Esophagus squamous epithelium (tissue), 5 donors: ENCODE measurements around the gene PRKAR1B. TPM values are rescaled to one million over a fixed set of nuclear protein-coding genes. Genes with fewer than 3 reads are reported as not detected.

Experiments
- DNase-seq: peaks from one replicate; lab custom pipeline; 2025; lab: John Stamatoyannopoulos, UW
- H3K27ac ChIP-seq, 4 donors: fragments of 200-600 bp; sonication (generic); one replicate each; pipeline ENCODE4 v1.5.1; 2016 to 2019; ENCODE audit warnings: mild to moderate bottlenecking in 1 of 4
- H3K27me3 ChIP-seq, 4 donors: fragments of 200-600 bp; sonication (generic); 1 replicate in 3 of 4; 2 replicates in 1 of 4; pipeline versions ENCODE4 v1.5.1 to v1.6.0; 2017 to 2021; ENCODE audit warnings: antibody characterized with exemption in 1 of 4
- H3K36me3 ChIP-seq, 3 donors: fragments of 200-600 bp; sonication (generic); one replicate each; pipeline ENCODE4 v1.5.1; 2016 to 2019
- H3K4me1 ChIP-seq, 3 donors: fragments of 200-600 bp; sonication (generic); one replicate each; pipeline ENCODE4 v1.5.1; 2017 to 2019
- H3K4me3 ChIP-seq, 4 donors: fragments of 200-600 bp; sonication (generic); 1 replicate in 3 of 4; 2 replicates in 1 of 4; pipeline ENCODE4 v1.5.1; 2016 to 2019; ENCODE audit warnings: mild to moderate bottlenecking in 2 of 4, moderate library complexity in 1 of 4
- H3K9me3 ChIP-seq, 3 donors: fragments of 200-600 bp; sonication (generic); one replicate each; pipeline ENCODE4 v1.5.1; 2016 to 2019
- CTCF ChIP-seq, 6 experiments: fragments of 450-650 bp in 4 of 6; fragments of 200-600 bp in 2 of 6; sonication (generic) in 2 of 6; IDR thresholded peaks; one replicate each; pipeline ENCODE4 v1.5.1; 2016 to 2019; ENCODE audit warnings: antibody characterized with exemption in 6 of 6, mild to moderate bottlenecking in 4 of 6, moderate library complexity in 4 of 6
- POLR2A ChIP-seq, 4 donors: fragments of 450-650 bp; IDR thresholded peaks; one replicate each; pipeline ENCODE4 v1.6.1; 2017; ENCODE audit warnings: antibody characterized with exemption in 4 of 4, mild to moderate bottlenecking in 4 of 4, moderate library complexity in 3 of 4
- WGBS, 2 donors: methylation state at CpG; one replicate each; pipeline ENCODE4 v1.1.5; 2018; 5-methylcytosine and 5-hydroxymethylcytosine counted together
- intact Hi-C: fragments of 100-400 bp; cut with DNase I; formaldehyde crosslinking; loops from one replicate; pipeline ENCODE4 v1.15.0; 2022
- total RNA-seq, 4 donors: library from RNA; depleted of rRNA; stranded (reverse); fragments of >200 nt; gene quantifications; one replicate each; pipeline ENCODE4 v1.1.0, GENCODE V29; 2016
- donor health status: DM: yes; HTN: yes; CAD: no.

PRKAR1B gene
- total RNA-seq, 4 donors from 2014 or later = 10.2 to 13.1 (median 12.5) TPM

- 60 to 80% methylated on average over 2 to 3 of the region's 12 CpGs for WGBS, 2 donors
- intact Hi-C loops = no loop called here
- TF ChIP-seq POLR2A (IDR thresholded peaks at IDR 0.05) (no peak), CTCF (IDR thresholded peaks at IDR 0.05) (no peak)
- peaks cover 23 to 30% (median 24%) of the 10 kb centered on the region in 3 donors for H3K4me1 ChIP-seq
- no peak for DNase-seq
- peaks cover 0 to 31% (median 0%) of the 10 kb centered on the region in 4 donors for H3K27me3 ChIP-seq
- peaks cover 0 to 4% (median 0%) of the 10 kb centered on the region in 3 donors for H3K9me3 ChIP-seq
- no peaks in the 10 kb centered on the region for H3K36me3 ChIP-seq
- no peak overlapping the region for H3K4me3 ChIP-seq
- no peak overlapping the region for H3K27ac ChIP-seq
Measured at GRCh38 chr7:536231-536630, 190.8 kb downstream of the PRKAR1B start.

- DNase-seq = no peak
Measured at GRCh38 chr7:534959-535358, 192.1 kb downstream of the PRKAR1B start.

GRCh38 chr7:534075-534474, 193.0 kb downstream of the PRKAR1B start:
- intact Hi-C loops = no loop called here
- H3K9me3 ChIP-seq = no peaks in the 10 kb centered on the region
- no peak for DNase-seq
- no peaks in the 10 kb centered on the region for H3K36me3 ChIP-seq
- no peak overlapping the region for H3K4me3 ChIP-seq
- peaks cover 0 to 49% (median 0%) of the 10 kb centered on the region in 4 donors for H3K27me3 ChIP-seq
- peaks cover 15 to 17% (median 15%) of the 10 kb centered on the region in 3 donors for H3K4me1 ChIP-seq
- TF ChIP-seq POLR2A (IDR thresholded peaks at IDR 0.05) (no peak), CTCF (IDR thresholded peaks at IDR 0.05) (no peak)
- no peak overlapping the region for H3K27ac ChIP-seq
- 83 to 97% methylated on average over 5 to 8 of the region's 8 CpGs for WGBS, 2 donors

More at GRCh38 chr7:534959-535358, 192.1 kb downstream of the PRKAR1B start:
- WGBS, 2 donors = 91% methylated on average over 6 to 10 of the region's 10 CpGs
- H3K9me3 ChIP-seq = no peaks in the 10 kb centered on the region
- H3K4me3 ChIP-seq = no peak overlapping the region
- peaks cover 23 to 26% (median 24%) of the 10 kb centered on the region in 3 donors for H3K4me1 ChIP-seq
- no peak overlapping the region for H3K27ac ChIP-seq
- peaks cover 0 to 44% (median 0%) of the 10 kb centered on the region in 4 donors for H3K27me3 ChIP-seq
- no peak for TF ChIP-seq POLR2A (IDR thresholded peaks at IDR 0.05)
- intact Hi-C loops = no loop called here
- H3K36me3 ChIP-seq = no peaks in the 10 kb centered on the region

GRCh38 chr7:533266-533665, 193.8 kb downstream of the PRKAR1B start:
- no peak for DNase-seq
- Histone ChIP-seq H3K36me3 (no peaks in the 10 kb centered on the region), H3K4me3 (no peak overlapping the region), H3K4me1 (peaks cover 7 to 9% (median 7%) of the 10 kb centered on the region in 3 donors), H3K27me3 (peaks cover 0 to 52% (median 0%) of the 10 kb centered on the region in 4 donors), H3K27ac (no peak overlapping the region), H3K9me3 (no peaks in the 10 kb centered on the region)
- 65% methylated on average over 10 of the region's 17 CpGs; no CpG with 5 or more reads in 1 of the 2 donors for WGBS, 2 donors
- intact Hi-C loops = no loop called here
- no peak for TF ChIP-seq POLR2A (IDR thresholded peaks at IDR 0.05)
- TF ChIP-seq CTCF (IDR thresholded peaks at IDR 0.05) = no peak

- Histone ChIP-seq H3K9me3 (no peaks in the 10 kb centered on the region), H3K4me1 (peaks cover 0 to 2% (median under 1%) of the 10 kb centered on the region in 3 donors), H3K27me3 (peaks cover 0 to 59% (median 0%) of the 10 kb centered on the region in 4 donors), H3K27ac (no peak overlapping the region), H3K36me3 (no peaks in the 10 kb centered on the region), H3K4me3 (no peak overlapping the region)
- no peak for DNase-seq
- 60 to 73% methylated on average over 3 to 11 of the region's 15 CpGs for WGBS, 2 donors
- TF ChIP-seq POLR2A (IDR thresholded peaks at IDR 0.05) (no peak), CTCF (IDR thresholded peaks at IDR 0.05) (no peak)
- intact Hi-C loops = no loop called here
Measured at GRCh38 chr7:532379-533143, 194.5 kb downstream of the PRKAR1B start.
